Measurements from ENCODE around the gene ZFR. TPM values are rescaled to one million over a fixed set of nuclear protein-coding genes. Genes with fewer than 3 reads are reported as not detected.
"Not testable (repeated sequence)": the region's sequence is repeated elsewhere in the genome, so short reads cannot be mapped to it uniquely, and the experiment has no call there.

ZFR gene
- total RNA-seq, 2 experiments from 2014 or later: 66.1 to 69.4 TPM

DNA sequence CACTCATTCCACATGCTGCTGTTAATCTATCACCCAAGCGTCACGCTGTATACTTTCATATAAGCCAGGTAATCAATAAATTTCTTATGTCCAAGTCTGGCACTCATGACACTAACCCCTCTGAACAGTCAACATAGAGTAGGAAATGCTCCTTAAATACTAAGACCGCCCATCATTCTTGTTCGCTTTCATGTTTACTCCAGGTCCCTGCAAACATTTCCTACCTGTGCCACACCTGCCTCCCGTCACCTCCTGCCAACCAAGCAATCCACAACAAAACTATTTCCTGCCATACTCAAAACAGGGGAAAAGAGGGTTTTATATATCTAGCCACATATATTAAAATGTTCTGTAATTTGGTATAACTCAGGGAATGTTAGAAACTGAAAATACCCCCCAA lies 39.0 kb downstream of the ZFR start:
- Mint-ChIP-seq H3K36me3 (peaks cover 21% of the 10 kb centered on the region), H3K27me3 (no peaks in the 10 kb centered on the region), H3K9me3 (no peaks in the 10 kb centered on the region), H3K4me3 (no peak overlapping the region), H3K4me1 (no peaks in the 10 kb centered on the region), H3K27ac (no peak overlapping the region)
- no peak for DNase-seq

DNA sequence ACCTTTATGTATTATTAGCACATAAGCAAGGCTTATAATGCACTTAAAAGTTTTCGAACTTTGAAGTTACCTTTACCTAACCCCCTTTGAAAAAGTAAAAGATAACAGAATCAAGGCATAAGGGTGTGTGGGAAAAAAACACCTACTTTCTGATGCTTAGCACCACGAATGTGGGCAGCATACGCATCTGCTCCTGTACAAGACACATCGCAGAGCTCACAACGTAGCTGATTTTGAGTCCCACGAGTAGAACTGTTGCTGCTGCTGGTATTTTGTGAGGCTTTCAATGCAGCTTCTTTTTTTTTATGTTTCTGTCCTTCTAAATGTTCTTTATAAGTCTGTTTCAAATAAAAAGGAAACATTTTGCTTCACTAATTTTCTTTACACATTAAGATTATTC lies 40.8 kb downstream of the ZFR start:
- H3K4me3 Mint-ChIP-seq: no peak overlapping the region
- no peak overlapping the region for H3K27ac Mint-ChIP-seq
- H3K27me3 Mint-ChIP-seq: no peaks in the 10 kb centered on the region
- no peaks in the 10 kb centered on the region for H3K4me1 Mint-ChIP-seq
- H3K9me3 Mint-ChIP-seq: no peaks in the 10 kb centered on the region
- DNase-seq: no peak
- H3K36me3 Mint-ChIP-seq: peaks cover 24% of the 10 kb centered on the region

- no peaks in the 10 kb centered on the region for H3K4me1 Mint-ChIP-seq
- H3K4me3 Mint-ChIP-seq: no peak overlapping the region
- H3K36me3 Mint-ChIP-seq: peaks cover 26% of the 10 kb centered on the region
- H3K27me3 Mint-ChIP-seq: no peaks in the 10 kb centered on the region
- H3K9me3 Mint-ChIP-seq: no peaks in the 10 kb centered on the region
- no peak overlapping the region for H3K27ac Mint-ChIP-seq
- DNase-seq: no peak
Observed at GRCh38 chr5:32400401-32400800, 44.1 kb downstream of the ZFR start.

DNA sequence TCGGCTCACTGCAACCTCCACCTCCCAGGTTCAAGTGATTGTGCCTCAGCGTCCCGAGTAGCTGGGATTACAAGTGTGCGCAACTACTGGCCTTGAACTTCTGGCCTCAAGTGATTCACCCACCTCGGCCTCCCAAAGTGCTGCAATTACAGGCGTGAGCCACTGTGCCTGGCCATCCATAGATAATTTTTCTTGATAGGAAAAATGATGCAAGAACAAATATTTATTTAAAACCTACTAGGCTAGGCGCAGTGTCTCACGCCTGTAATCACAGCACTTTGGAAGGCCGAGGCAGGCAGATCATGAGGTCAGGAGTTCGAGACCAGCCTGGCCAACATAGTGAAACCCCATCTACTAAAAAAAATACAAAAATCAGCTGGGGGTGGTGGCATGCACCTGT lies 45.8 kb downstream of the ZFR start:
- H3K36me3 Mint-ChIP-seq: peaks cover 30% of the 10 kb centered on the region
- not testable (repeated sequence) for H3K4me3 Mint-ChIP-seq, DNase-seq, H3K4me1 Mint-ChIP-seq, H3K9me3 Mint-ChIP-seq, H3K27me3 Mint-ChIP-seq, H3K27ac Mint-ChIP-seq

DNA sequence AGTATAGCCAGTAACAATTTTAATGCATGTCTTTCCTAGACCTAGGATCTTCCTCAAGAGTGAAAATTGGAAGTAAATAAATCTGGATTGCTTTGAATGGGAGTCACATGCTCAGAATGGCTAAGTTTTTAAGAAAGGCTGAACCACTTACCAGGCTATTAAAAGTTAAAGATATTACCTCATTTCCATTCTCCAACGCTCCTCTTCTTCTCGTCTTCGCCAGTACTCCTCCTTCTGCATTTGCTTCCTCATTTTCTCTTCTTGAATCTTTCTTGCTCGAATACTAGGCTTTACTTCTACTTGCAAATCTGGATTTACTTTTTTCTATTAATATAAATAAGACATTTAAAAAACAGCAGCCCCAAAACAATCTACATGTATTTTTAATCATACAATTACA lies 49.6 kb downstream of the ZFR start:
- Mint-ChIP-seq H3K27me3 (no peaks in the 10 kb centered on the region), H3K36me3 (peaks cover 19% of the 10 kb centered on the region), H3K27ac (no peak overlapping the region), H3K9me3 (no peaks in the 10 kb centered on the region), H3K4me3 (no peak overlapping the region), H3K4me1 (no peaks in the 10 kb centered on the region)
- no peak for DNase-seq

DNA sequence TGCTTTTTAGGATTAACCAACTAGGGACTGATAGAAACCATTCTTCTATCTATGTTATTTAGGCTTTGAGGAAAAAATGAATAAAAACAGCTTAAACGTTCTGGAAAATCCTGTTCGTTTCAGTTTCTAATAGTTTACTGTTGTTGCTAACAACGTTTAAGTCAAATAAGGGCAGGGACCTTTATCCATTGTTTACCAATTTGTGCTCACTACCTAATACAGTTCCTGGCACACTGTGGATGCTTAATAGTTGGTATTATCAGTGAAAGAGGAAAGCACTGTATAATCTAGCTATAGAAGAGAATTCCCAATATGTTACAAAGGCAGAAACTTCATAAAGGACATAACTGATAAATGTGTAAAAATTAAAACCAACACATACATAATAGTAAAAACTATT lies 52.5 kb downstream of the ZFR start:
- Mint-ChIP-seq H3K9me3 (no peaks in the 10 kb centered on the region), H3K4me3 (no peak overlapping the region), H3K4me1 (no peaks in the 10 kb centered on the region), H3K36me3 (peaks cover 12% of the 10 kb centered on the region), H3K27ac (no peak overlapping the region), H3K27me3 (no peaks in the 10 kb centered on the region)
- no peak for DNase-seq

DNA sequence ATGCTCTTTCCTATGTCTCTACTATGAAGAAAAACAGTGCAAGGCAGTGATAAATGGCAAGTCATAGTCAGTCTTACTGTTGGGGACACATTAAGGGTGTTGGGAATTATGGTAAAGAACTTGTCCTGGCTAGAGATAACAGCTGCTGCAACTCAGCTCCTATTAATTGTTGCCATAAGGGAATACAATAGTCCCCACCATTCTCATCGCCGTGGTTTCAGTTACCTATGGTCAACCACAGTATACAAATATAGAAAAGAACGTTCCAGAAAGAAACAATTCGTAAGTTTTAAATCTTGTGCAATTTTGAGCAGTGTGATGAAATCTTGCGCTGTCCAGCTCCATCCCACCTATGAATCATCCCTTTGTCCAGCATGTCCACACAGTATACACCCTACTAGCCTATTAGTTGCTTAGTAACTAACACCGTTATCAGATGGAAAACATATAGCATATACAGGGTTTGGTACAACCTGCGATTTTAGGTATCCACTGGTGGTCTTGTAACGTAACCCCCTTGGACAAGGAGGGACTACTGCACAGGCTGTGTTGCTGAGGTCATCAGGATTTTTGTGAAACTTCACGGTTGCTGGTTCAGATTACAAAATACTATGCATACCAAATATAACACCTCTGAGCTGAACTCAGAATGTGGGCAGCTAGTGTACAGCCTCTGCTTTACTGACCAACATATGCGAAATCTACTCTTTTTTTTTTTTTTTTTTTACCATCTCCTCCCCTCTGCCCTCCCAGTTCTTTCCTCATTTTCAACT lies 53.5 kb downstream of the ZFR start:
- H3K4me1 Mint-ChIP-seq: no peaks in the 10 kb centered on the region
- no peak overlapping the region for H3K4me3 Mint-ChIP-seq
- no peak for DNase-seq
- no peaks in the 10 kb centered on the region for H3K27me3 Mint-ChIP-seq
- no peak overlapping the region for H3K27ac Mint-ChIP-seq
- H3K9me3 Mint-ChIP-seq: no peaks in the 10 kb centered on the region
- peaks cover 10% of the 10 kb centered on the region for H3K36me3 Mint-ChIP-seq

- DNase-seq: no peak
- Mint-ChIP-seq H3K9me3 (no peaks in the 10 kb centered on the region), H3K4me3 (no peak overlapping the region), H3K4me1 (no peaks in the 10 kb centered on the region), H3K36me3 (peaks cover 13% of the 10 kb centered on the region), H3K27ac (peak overlapping the region; percentile 11), H3K27me3 (no peaks in the 10 kb centered on the region)
Observed at GRCh38 chr5:32388432-32389129, 56.0 kb downstream of the ZFR start.

GRCh38 chr5:32387841-32388240 lies 56.7 kb downstream of the ZFR start:
- H3K9me3 Mint-ChIP-seq: no peaks in the 10 kb centered on the region
- no peaks in the 10 kb centered on the region for H3K27me3 Mint-ChIP-seq
- peaks cover 13% of the 10 kb centered on the region for H3K36me3 Mint-ChIP-seq
- no peaks in the 10 kb centered on the region for H3K4me1 Mint-ChIP-seq
- H3K27ac Mint-ChIP-seq: no peak overlapping the region
- DNase-seq: no peak
- no peak overlapping the region for H3K4me3 Mint-ChIP-seq

GRCh38 chr5:32387211-32387610 lies 57.3 kb downstream of the ZFR start:
- no peaks in the 10 kb centered on the region for H3K9me3 Mint-ChIP-seq
- no peaks in the 10 kb centered on the region for H3K27me3 Mint-ChIP-seq
- H3K36me3 Mint-ChIP-seq: peaks cover 13% of the 10 kb centered on the region
- no peaks in the 10 kb centered on the region for H3K4me1 Mint-ChIP-seq
- no peak overlapping the region for H3K4me3 Mint-ChIP-seq
- no peak overlapping the region for H3K27ac Mint-ChIP-seq
- DNase-seq: no peak

GRCh38 chr5:32384621-32385020 lies 59.9 kb downstream of the ZFR start:
- DNase-seq: no peak
- Mint-ChIP-seq H3K9me3 (no peaks in the 10 kb centered on the region), H3K4me1 (no peaks in the 10 kb centered on the region), H3K27me3 (no peaks in the 10 kb centered on the region), H3K36me3 (peaks cover 12% of the 10 kb centered on the region), H3K27ac (no peak overlapping the region), H3K4me3 (no peak overlapping the region)

DNA sequence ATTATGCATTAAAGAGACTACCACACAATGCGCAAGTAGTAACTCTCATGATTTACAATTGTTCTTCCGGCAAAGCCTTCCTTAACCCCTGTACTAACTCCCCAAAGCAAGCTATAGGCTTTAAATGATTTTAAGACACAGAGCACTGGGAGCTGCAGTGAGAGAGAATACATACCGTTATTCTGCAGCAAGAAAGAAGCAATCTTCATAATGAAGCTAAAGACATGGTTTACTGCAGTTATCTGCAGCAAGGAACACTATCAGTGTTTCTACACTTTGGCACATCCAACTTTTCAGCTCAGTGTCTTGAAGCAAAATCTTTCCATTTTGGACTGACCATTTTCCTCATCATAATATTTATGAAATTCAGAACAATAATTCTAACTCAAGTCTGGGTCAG lies 61.0 kb downstream of the ZFR start:
- H3K27ac Mint-ChIP-seq: no peak overlapping the region

DNA sequence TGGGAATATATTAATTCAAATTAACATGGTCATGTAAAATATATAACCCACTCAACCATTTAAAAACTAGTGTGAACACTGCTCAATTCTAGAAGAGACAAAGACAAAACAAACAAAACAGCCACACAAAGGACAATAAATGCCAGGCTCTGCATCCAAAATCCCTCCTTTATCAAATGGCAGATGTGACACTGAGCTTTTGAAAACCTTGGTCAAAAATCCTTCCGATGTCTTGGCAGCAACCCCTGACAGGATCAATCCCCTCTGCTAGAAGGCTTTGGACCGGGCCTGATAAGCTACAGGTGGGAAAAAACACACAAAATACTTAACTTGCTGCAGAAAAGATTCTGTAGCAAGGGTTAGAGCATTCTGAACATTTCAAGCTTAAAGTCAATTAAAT lies 61.5 kb downstream of the ZFR start:
- Mint-ChIP-seq H3K27me3 (no peaks in the 10 kb centered on the region), H3K27ac (no peak overlapping the region), H3K4me3 (no peak overlapping the region)

More for the DNA sequence above, 61.0 kb downstream of the ZFR start:
- no peaks in the 10 kb centered on the region for H3K9me3 Mint-ChIP-seq
- no peaks in the 10 kb centered on the region for H3K27me3 Mint-ChIP-seq
- no peak for DNase-seq
- no peaks in the 10 kb centered on the region for H3K4me1 Mint-ChIP-seq
- no peak overlapping the region for H3K4me3 Mint-ChIP-seq
- peaks cover 14% of the 10 kb centered on the region for H3K36me3 Mint-ChIP-seq

GRCh38 chr5:32379421-32379820 lies 65.1 kb downstream of the ZFR start:
- Mint-ChIP-seq H3K27me3 (no peaks in the 10 kb centered on the region), H3K4me1 (no peaks in the 10 kb centered on the region), H3K36me3 (peaks cover 9% of the 10 kb centered on the region), H3K4me3 (no peak overlapping the region), H3K9me3 (no peaks in the 10 kb centered on the region), H3K27ac (no peak overlapping the region)
- DNase-seq: no peak

More for the DNA sequence above, 61.5 kb downstream of the ZFR start:
- no peaks in the 10 kb centered on the region for H3K9me3 Mint-ChIP-seq
- H3K4me1 Mint-ChIP-seq: no peaks in the 10 kb centered on the region
- peaks cover 14% of the 10 kb centered on the region for H3K36me3 Mint-ChIP-seq
- no peak for DNase-seq

DNA sequence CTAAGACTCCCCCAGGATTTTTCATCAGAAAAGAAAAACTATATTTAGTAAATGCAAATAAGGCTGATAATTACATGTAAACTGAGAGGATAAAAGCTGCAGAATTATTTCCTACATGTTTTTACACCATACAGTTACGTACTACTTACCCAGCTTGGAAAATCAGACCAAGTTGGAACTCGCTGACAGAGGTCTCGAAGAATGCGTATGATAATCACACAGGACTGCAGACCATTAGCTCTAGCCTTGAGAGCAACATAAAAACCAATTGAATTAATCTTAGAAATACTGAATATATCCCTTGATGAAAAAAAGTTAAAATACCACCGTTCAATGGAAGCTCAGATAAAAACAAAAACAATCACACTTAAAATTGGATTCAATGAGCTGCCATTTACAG lies 65.6 kb downstream of the ZFR start:
- no peak overlapping the region for H3K27ac Mint-ChIP-seq
- H3K27me3 Mint-ChIP-seq: no peaks in the 10 kb centered on the region
- H3K9me3 Mint-ChIP-seq: no peaks in the 10 kb centered on the region
- H3K4me3 Mint-ChIP-seq: no peak overlapping the region
- DNase-seq: no peak
- no peaks in the 10 kb centered on the region for H3K4me1 Mint-ChIP-seq
- H3K36me3 Mint-ChIP-seq: peaks cover 9% of the 10 kb centered on the region

Measured in activated naive CD8-positive, alpha-beta T cell treated with anti-CD3 and anti-CD28 coated beads for 36 hours (primary cell).